SHP77 treated with DMSO at 0.1 percent for 48 hours (cell line): ENCODE results near the gene PVALB.

Experiments used
- DNase-seq: peaks from one replicate; lab custom pipeline; 2025; lab: John Stamatoyannopoulos, UW

Gene PVALB

GRCh38 chr22:36816636-36817524, at the start of gene PVALB:
PVALB (minus strand) TSS chr22:36817035; CDS start chr22:36817005, 30 bp downstream.
- no peak for DNase-seq

GRCh38 chr22:36865346-36865745, 48.5 kb upstream of the PVALB start:
- DNase-seq: no peak

- no peak for DNase-seq
Measured at GRCh38 chr22:36864454-36865215, 47.8 kb upstream of the PVALB start.

GRCh38 chr22:36863979-36864378, 47.1 kb upstream of the PVALB start:
- DNase-seq: no peak

GRCh38 chr22:36863281-36863680, 46.4 kb upstream of the PVALB start:
- DNase-seq: no peak

GRCh38 chr22:36862251-36863242, 45.7 kb upstream of the PVALB start:
- DNase-seq: no peak

GRCh38 chr22:36860821-36861659, 44.2 kb upstream of the PVALB start, which contains the start of gene NCF4:
NCF4 (plus strand) TSS chr22:36861006; CDS start chr22:36861172, 166 bp downstream.
- no peak for DNase-seq

- no peak for DNase-seq
Measured at GRCh38 chr22:36860438-36860820, 43.6 kb upstream of the PVALB start.

GRCh38 chr22:36860017-36860416, 43.2 kb upstream of the PVALB start:
- DNase-seq: no peak

- DNase-seq: peak; percentile 4
Measured at GRCh38 chr22:36858966-36859365, 42.1 kb upstream of the PVALB start.

- DNase-seq: no peak
Measured at GRCh38 chr22:36858156-36858555, 41.3 kb upstream of the PVALB start.

GRCh38 chr22:36856792-36857135, 39.9 kb upstream of the PVALB start:
- no peak for DNase-seq

GRCh38 chr22:36856121-36856791, 39.4 kb upstream of the PVALB start:
- peak; percentile 84 for DNase-seq

- no peak for DNase-seq
Measured at GRCh38 chr22:36855478-36855877, 38.6 kb upstream of the PVALB start.

GRCh38 chr22:36853407-36854099, 36.7 kb upstream of the PVALB start:
- DNase-seq: no peak

- DNase-seq: no peak
Measured at GRCh38 chr22:36852056-36852973, 35.5 kb upstream of the PVALB start.

GRCh38 chr22:36850682-36851081, 33.8 kb upstream of the PVALB start:
- no peak for DNase-seq

GRCh38 chr22:36850056-36850455, 33.2 kb upstream of the PVALB start:
- DNase-seq: no peak

- no peak for DNase-seq
Measured at GRCh38 chr22:36846949-36847348, 30.1 kb upstream of the PVALB start.
